IMR-90 (cell line): Measurements from ENCODE around the gene KCNH2. TPM values are rescaled to one million over a fixed set of nuclear protein-coding genes. Genes with fewer than 3 reads are reported as not detected.

ENCODE experiments used
- ATAC-seq: fragments of 200-7000 bp; cut with Tn5 transposase; 2 replicates; pipeline ENCODE4 v1.9.1; 2020; ENCODE audit warnings: low read depth, mild to moderate bottlenecking, moderate library complexity
- BruUV-seq: library from RNA; stranded (reverse); fragments of 400-500 nt; replicated peaks from 2 replicates; lab custom pipeline; 2021; lab: Mats Ljungman, UMichigan
- CTCF ChIA-PET: fragments of 300-600 bp; formaldehyde crosslinking; extraction: SDS; loops from one replicate; lab custom pipeline; 2021; ENCODE audit warnings: antibody characterized with exemption; lab: Yijun Ruan, JAX
- POLR2A ChIA-PET: fragments of 300-600 bp; sonication (Branson Sonifier 250); formaldehyde crosslinking; loops from one replicate; lab custom pipeline; 2022; ENCODE audit warnings: antibody characterized with exemption; ENCODE audit not compliant: unreplicated experiment; lab: Charles Lee
- DNase-seq: peaks from one replicate; pipeline ENCODE4 v3.0.0; 2013
- H2AFZ ChIP-seq: replicated peaks from 2 replicates; pipeline ENCODE3; 2013; ENCODE audit warnings: low read length, mild to moderate bottlenecking; ENCODE audit not compliant: poor library complexity
- H2AK5ac ChIP-seq: 2 replicates; pipeline ENCODE4 v1.6.1; 2013; ENCODE audit warnings: low read depth, low read length, inconsistent platforms
- H2AK9ac ChIP-seq: replicated peaks from 2 replicates; pipeline ENCODE3; 2013; ENCODE audit warnings: mild to moderate bottlenecking, low read depth, low read length, moderate library complexity; ENCODE audit not compliant: poor library complexity
- H2BK120ac ChIP-seq: 2 replicates; pipeline ENCODE4 v1.6.1; 2013; ENCODE audit warnings: low read depth, low read length, inconsistent platforms
- H2BK15ac ChIP-seq: 3 replicates; pipeline ENCODE4 v1.6.1; 2013; ENCODE audit warnings: low read depth, low read length, inconsistent platforms
- H2BK20ac ChIP-seq: 2 replicates; pipeline ENCODE4 v1.6.1; 2013; ENCODE audit warnings: low read depth, mild to moderate bottlenecking, inconsistent platforms, low read length, moderate library complexity
- H2BK5ac ChIP-seq: 2 replicates; pipeline ENCODE4 v1.6.1; 2013; ENCODE audit warnings: mild to moderate bottlenecking, low read depth, low read length, inconsistent platforms; ENCODE audit not compliant: poor library complexity, severe bottlenecking
- H3K14ac ChIP-seq: replicated peaks from 2 replicates; pipeline ENCODE4 v1.6.1; 2013; ENCODE audit warnings: low read depth, low read length, inconsistent platforms
- H3K18ac ChIP-seq: 2 replicates; pipeline ENCODE4 v1.6.1; 2013; ENCODE audit warnings: low read depth, low read length, control low read depth
- H3K23ac ChIP-seq: 2 replicates; pipeline ENCODE4 v1.6.1; 2013; ENCODE audit warnings: low read depth, low read length, inconsistent platforms
- H3K27ac ChIP-seq: 2 replicates; pipeline ENCODE4 v1.5.1; 2013; ENCODE audit warnings: mild to moderate bottlenecking, control low read depth, low read length; ENCODE audit not compliant: insufficient read depth
- H3K27me3 ChIP-seq: 2 replicates; pipeline ENCODE4 v1.6.1; 2013; ENCODE audit warnings: low read length; ENCODE audit not compliant: control insufficient read depth, insufficient read depth
- H3K36me3 ChIP-seq: 2 replicates; pipeline ENCODE4 v1.6.1; 2013; ENCODE audit warnings: low read length, mixed read lengths; ENCODE audit not compliant: control insufficient read depth, insufficient read depth
- H3K4ac ChIP-seq: 2 replicates; pipeline ENCODE4 v1.6.1; 2013; ENCODE audit warnings: low read depth, low read length, inconsistent platforms
- H3K4me1 ChIP-seq: 2 replicates; pipeline ENCODE4 v1.6.1; 2013; ENCODE audit warnings: low read length, mixed read lengths; ENCODE audit not compliant: control insufficient read depth, insufficient read depth
- H3K4me2 ChIP-seq: 2 replicates; pipeline ENCODE4 v1.6.1; 2013; ENCODE audit warnings: low read depth, mild to moderate bottlenecking, control low read depth, low read length, moderate library complexity
- H3K4me3 ChIP-seq: 2 replicates; pipeline ENCODE4 v1.5.1; 2013; ENCODE audit warnings: low read depth, mild to moderate bottlenecking, control low read depth, low read length, moderate library complexity; ENCODE audit not compliant: insufficient read depth
- H3K56ac ChIP-seq: 2 replicates; pipeline ENCODE4 v1.6.1; 2013; ENCODE audit warnings: low read length, inconsistent platforms; ENCODE audit not compliant: insufficient read depth; ENCODE audit errors: extremely low read depth
- H3K79me1 ChIP-seq, 2 experiments: 2 replicates each; pipeline ENCODE4 v1.6.1; 2013; ENCODE audit warnings: low read length in 2 of 2, inconsistent platforms in 1 of 2, low read depth in 1 of 2
- H3K9ac ChIP-seq: 2 replicates; pipeline ENCODE4 v1.6.1; 2013; ENCODE audit warnings: low read depth, low read length, control low read depth
- H3K9me1 ChIP-seq: 2 replicates; pipeline ENCODE4 v1.6.1; 2013; ENCODE audit warnings: low read length, inconsistent platforms; ENCODE audit not compliant: insufficient read depth
- H3K9me3 ChIP-seq: 2 replicates; pipeline ENCODE4 v1.6.1; 2013; ENCODE audit warnings: low read length; ENCODE audit not compliant: control insufficient read depth, insufficient read depth
- H4K20me1 ChIP-seq: 2 replicates; pipeline ENCODE4 v1.6.1; 2013; ENCODE audit warnings: low read length, inconsistent platforms; ENCODE audit not compliant: insufficient read depth
- H4K5ac ChIP-seq: 2 replicates; pipeline ENCODE4 v1.6.1; 2013; ENCODE audit warnings: mild to moderate bottlenecking, low read depth, low read length, control low read depth
- H4K8ac ChIP-seq, 2 experiments: 2 replicates each; pipeline ENCODE4 v1.6.1; 2013; ENCODE audit warnings: low read depth in 2 of 2, low read length in 2 of 2, control low read depth in 1 of 2, inconsistent platforms in 1 of 2
- H4K91ac ChIP-seq: 2 replicates; pipeline ENCODE4 v1.6.1; 2013; ENCODE audit warnings: low read depth, low read length, inconsistent platforms; ENCODE audit not compliant: insufficient read depth
- BHLHE40 ChIP-seq: fragments of 150-350 bp; IDR thresholded peaks from 2 replicates; pipeline ENCODE4 v1.6.1; 2016; ENCODE audit warnings: mild to moderate bottlenecking, low read depth, low read length
- CEBPB ChIP-seq: IDR thresholded peaks from 2 replicates; pipeline ENCODE4 v1.6.1; 2012; ENCODE audit warnings: low read depth, low read length, improper control_type of control experiment
- ELK1 ChIP-seq: fragments of 150-350 bp; IDR thresholded peaks from 2 replicates; pipeline ENCODE4 v1.6.1; 2016; ENCODE audit warnings: low read depth, mild to moderate bottlenecking, low read length, moderate library complexity, borderline replicate concordance
- MAFK ChIP-seq: IDR thresholded peaks from 2 replicates; pipeline ENCODE4 v1.6.1; 2012; ENCODE audit warnings: low read depth, low read length, improper control_type of control experiment
- MAZ ChIP-seq: IDR thresholded peaks from 2 replicates; pipeline ENCODE4 v1.6.1; 2012; ENCODE audit warnings: low read depth, mild to moderate bottlenecking, low read length, improper control_type of control experiment, moderate library complexity, borderline replicate concordance
- MXI1 ChIP-seq: IDR thresholded peaks from 2 replicates; pipeline ENCODE4 v1.6.1; 2012; ENCODE audit warnings: low read depth, mild to moderate bottlenecking, low read length, moderate library complexity, borderline replicate concordance
- NFE2L2 ChIP-seq: fragments of 150-350 bp; IDR thresholded peaks from 2 replicates; pipeline ENCODE4 v1.6.1; 2016; ENCODE audit warnings: low read depth, mild to moderate bottlenecking, low read length
- POLR2A ChIP-seq: IDR thresholded peaks from 2 replicates; pipeline ENCODE4 v1.6.1; 2012; ENCODE audit warnings: mild to moderate bottlenecking, low read depth, low read length
- RAD21 ChIP-seq: IDR thresholded peaks from 2 replicates; pipeline ENCODE4 v1.6.1; 2012; ENCODE audit warnings: low read length, improper control_type of control experiment
- RCOR1 ChIP-seq: IDR thresholded peaks from 2 replicates; pipeline ENCODE4 v1.6.1; 2012; ENCODE audit warnings: mild to moderate bottlenecking, low read length, improper control_type of control experiment; ENCODE audit not compliant: insufficient replicate concordance
- RFX5 ChIP-seq: IDR thresholded peaks from 2 replicates; pipeline ENCODE4 v1.8.0; 2012; ENCODE audit warnings: low read depth, mild to moderate bottlenecking, low read length, moderate library complexity
- SMC3 ChIP-seq: fragments of 150-350 bp; IDR thresholded peaks from 2 replicates; pipeline ENCODE4 v1.6.1; 2016; ENCODE audit warnings: low read depth, mild to moderate bottlenecking, antibody characterized with exemption, low read length, moderate library complexity
- WGBS, 2 experiments: methylation state at CpG; one replicate each; pipeline versions ENCODE4 v1.1.5 to v1.1.7; 2013; ENCODE audit warnings: missing lambda C conversion rate in 2 of 2; ENCODE audit not compliant: insufficient read length in 1 of 2; ENCODE audit errors: extremely low coverage in 2 of 2; 5-methylcytosine and 5-hydroxymethylcytosine counted together
- dilution Hi-C: fragments of 300-500 bp; cut with HindIII; formaldehyde crosslinking; loops from one replicate; pipeline ENCODE4 v1.14.3; 2018; ENCODE audit warnings: low sequenced_read_pairs; ENCODE audit not compliant: unreplicated experiment
- in situ Hi-C: fragments of 300-500 bp; cut with MboI; formaldehyde crosslinking; loops from 3 replicates; pipeline ENCODE4 v1.14.3; 2019; ENCODE audit warnings: low sequenced_read_pairs, inconsistent platforms, mixed read lengths
- intact Hi-C: fragments of 100-400 bp; cut with micrococcal nuclease; formaldehyde crosslinking; loops from 2 replicates; pipeline ENCODE4 v1.10.0; 2022
- polyA plus RNA-seq, 3 experiments: library from polyadenylated mRNA; depleted of rRNA; stranded (reverse); fragments of >200 nt; gene quantifications; 2 replicates each; pipeline ENCODE4 v1.2.3, GENCODE V29; 2012; ENCODE audit warnings: low replicate concordance in 1 of 3
- total RNA-seq: library from RNA; depleted of rRNA; stranded (reverse); fragments of >200 nt; gene quantifications from 2 replicates; pipeline ENCODE4 v1.2.3, GENCODE V29; 2012
- TF ChIP-seq, protein P1 (sequence below): conservative IDR thresholded peaks from 2 replicates; pipeline ENCODE4 v1.5.1; 2012; ENCODE audit warnings: mild to moderate bottlenecking, low read depth, low read length, improper control_type of control experiment

The KCNH2 gene
- total and polyA plus RNA-seq, 2 of the 4 experiments (the other 2 are of a cell fraction): 0.90 to 2.1 TPM

DNA sequence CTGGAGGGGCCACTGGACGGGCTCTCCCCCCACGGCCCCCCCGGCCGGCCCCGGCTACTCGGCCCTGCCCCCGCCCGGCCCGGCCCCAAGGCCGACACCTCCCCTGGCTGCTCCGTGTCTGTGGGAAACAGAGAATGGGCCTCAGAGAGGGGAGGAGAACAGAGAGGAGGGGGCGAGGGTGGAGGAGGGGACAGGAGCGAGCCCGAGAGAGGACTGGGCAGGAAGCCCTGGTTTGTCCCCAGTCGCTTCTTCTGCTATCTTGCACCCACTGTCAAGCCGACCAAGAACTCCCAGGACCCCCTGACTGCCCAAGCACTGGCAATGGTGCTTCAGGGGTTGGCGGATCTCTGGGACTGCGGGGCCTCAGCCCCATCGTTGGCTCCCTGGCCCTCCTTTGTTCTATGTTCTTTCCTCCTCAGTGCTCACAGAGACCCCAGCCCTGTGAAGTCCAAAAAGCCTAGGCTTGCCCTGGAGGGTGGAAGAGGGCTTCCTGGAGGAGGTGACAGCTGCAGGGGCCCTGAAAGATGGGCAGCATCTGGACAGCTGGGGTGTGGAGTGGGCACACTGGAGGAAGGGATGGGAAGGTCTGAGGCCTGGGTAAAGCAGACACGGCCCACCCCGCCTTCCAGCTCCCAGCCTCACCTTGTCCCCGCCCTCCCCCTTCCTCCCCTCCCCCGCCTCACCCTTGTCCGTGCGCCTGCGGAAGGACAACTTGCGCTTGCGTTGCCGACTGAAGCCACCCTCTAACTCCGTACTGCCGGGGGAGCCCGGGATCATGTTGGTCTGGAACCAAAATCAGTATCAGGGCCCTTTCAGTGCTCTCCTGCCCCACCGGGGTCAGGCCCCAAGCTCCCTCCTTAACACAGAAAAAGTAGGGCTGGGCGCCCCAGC lies 30.1 kb downstream of the KCNH2 start (continued):
- TF ChIP-seq RCOR1: no peak

DNA sequence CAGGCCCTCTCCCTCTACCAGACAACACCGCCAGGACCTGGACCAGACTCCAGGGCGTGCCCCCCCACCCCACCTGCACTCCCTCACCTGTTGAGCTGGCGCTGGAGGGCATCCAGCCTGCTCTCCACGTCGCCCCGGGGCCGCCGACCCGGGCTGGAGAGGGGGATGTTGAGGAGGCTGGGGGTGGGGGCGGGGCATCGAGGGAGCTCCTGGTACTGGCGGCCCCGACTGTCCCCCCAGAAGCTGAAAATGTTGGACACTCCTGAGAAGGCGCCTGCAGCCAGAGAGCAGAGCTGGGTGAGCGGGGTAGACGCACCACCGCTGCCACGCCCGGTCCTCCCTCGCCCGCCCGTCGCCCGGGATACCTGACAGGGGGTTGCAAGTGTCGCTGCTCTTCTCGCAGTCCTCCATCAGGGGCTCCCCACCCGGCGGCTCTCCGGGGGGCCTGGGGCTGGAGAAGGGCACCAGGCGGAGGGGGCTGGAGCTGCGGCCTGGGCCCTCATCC lies 30.8 kb downstream of the KCNH2 start:
- dilution Hi-C loops: no loop called here
- no peak for TF ChIP-seq POLR2A
- TF ChIP-seq ELK1: no peak
- TF ChIP-seq CEBPB: no peak
- no peak for TF ChIP-seq NFE2L2
- TF ChIP-seq, protein P1, sequence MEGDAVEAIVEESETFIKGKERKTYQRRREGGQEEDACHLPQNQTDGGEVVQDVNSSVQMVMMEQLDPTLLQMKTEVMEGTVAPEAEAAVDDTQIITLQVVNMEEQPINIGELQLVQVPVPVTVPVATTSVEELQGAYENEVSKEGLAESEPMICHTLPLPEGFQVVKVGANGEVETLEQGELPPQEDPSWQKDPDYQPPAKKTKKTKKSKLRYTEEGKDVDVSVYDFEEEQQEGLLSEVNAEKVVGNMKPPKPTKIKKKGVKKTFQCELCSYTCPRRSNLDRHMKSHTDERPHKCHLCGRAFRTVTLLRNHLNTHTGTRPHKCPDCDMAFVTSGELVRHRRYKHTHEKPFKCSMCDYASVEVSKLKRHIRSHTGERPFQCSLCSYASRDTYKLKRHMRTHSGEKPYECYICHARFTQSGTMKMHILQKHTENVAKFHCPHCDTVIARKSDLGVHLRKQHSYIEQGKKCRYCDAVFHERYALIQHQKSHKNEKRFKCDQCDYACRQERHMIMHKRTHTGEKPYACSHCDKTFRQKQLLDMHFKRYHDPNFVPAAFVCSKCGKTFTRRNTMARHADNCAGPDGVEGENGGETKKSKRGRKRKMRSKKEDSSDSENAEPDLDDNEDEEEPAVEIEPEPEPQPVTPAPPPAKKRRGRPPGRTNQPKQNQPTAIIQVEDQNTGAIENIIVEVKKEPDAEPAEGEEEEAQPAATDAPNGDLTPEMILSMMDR: no peak
- no peak for TF ChIP-seq MXI1
- no peak for TF ChIP-seq BHLHE40
- TF ChIP-seq MAFK: no peak
- TF ChIP-seq SMC3: no peak
- no peak for TF ChIP-seq MAZ
- no peak for TF ChIP-seq RCOR1
- no peak for TF ChIP-seq RAD21
- TF ChIP-seq RFX5: no peak

More for the DNA sequence above, 30.8 kb downstream of the KCNH2 start:
- Histone ChIP-seq H2BK15ac (no peak overlapping the region), H4K5ac (no peak overlapping the region), H3K14ac (no peak overlapping the region), H3K4me3 (no peak overlapping the region), H3K9me1 (no peaks in the 10 kb centered on the region), H4K91ac (no peak overlapping the region), H4K8ac (no peak overlapping the region), H2BK120ac (no peak overlapping the region), H3K4me1 (peaks cover 3% of the 10 kb centered on the region; the same call in 1 of the 2 replicates), H3K36me3 (peaks cover 9% of the 10 kb centered on the region; the same call in 1 of the 2 replicates), H2AK9ac (no peak overlapping the region), H2AK5ac (no peak overlapping the region), H2BK20ac (no peak overlapping the region), H3K23ac (no peak overlapping the region), H3K9ac (no peak overlapping the region), H2AFZ (no peak overlapping the region), H3K4me2 (no peak overlapping the region), H3K4ac (no peak overlapping the region), H3K18ac (no peak overlapping the region), H3K56ac (no peak overlapping the region), H2BK5ac (no peak overlapping the region), H3K27me3 (no peaks in the 10 kb centered on the region), H3K27ac (no peak overlapping the region), H4K20me1 (no peaks in the 10 kb centered on the region; the same call in 1 of the 2 replicates), H3K9me3 (no peaks in the 10 kb centered on the region), H3K79me1 (no peaks in the 10 kb centered on the region)
- 62% methylated on average over 3 of the region's 31 CpGs; no CpG with 5 or more reads in 1 of the 2 experiments for WGBS, 2 experiments
- no TSS peak for BruUV-seq
- in situ Hi-C loops (no loop called here), intact Hi-C loops (no loop called here)
- CTCF ChIA-PET: no interaction called here
- POLR2A ChIA-PET: no interaction called here
- ATAC-seq (no peak), DNase-seq (no peak)
